GM18868 (cell line): ENCODE measurements around the gene GINS1.
"Not testable (repeated sequence)": the region's sequence is repeated elsewhere in the genome, so short reads cannot be mapped to it uniquely, and the experiment has no call there.

Source experiments
- ATAC-seq: cut with Tn5 transposase; IDR thresholded peaks from one replicate; pipeline ENCODE4 v1.9.1; 2021; ENCODE audit warnings: mild to moderate bottlenecking, moderate library complexity; ENCODE audit not compliant: unreplicated experiment

The GINS1 gene

GRCh38 chr20:25389858-25390537, 17.5 kb upstream of the GINS1 start:
- ATAC-seq, result peak; percentile 23

DNA sequence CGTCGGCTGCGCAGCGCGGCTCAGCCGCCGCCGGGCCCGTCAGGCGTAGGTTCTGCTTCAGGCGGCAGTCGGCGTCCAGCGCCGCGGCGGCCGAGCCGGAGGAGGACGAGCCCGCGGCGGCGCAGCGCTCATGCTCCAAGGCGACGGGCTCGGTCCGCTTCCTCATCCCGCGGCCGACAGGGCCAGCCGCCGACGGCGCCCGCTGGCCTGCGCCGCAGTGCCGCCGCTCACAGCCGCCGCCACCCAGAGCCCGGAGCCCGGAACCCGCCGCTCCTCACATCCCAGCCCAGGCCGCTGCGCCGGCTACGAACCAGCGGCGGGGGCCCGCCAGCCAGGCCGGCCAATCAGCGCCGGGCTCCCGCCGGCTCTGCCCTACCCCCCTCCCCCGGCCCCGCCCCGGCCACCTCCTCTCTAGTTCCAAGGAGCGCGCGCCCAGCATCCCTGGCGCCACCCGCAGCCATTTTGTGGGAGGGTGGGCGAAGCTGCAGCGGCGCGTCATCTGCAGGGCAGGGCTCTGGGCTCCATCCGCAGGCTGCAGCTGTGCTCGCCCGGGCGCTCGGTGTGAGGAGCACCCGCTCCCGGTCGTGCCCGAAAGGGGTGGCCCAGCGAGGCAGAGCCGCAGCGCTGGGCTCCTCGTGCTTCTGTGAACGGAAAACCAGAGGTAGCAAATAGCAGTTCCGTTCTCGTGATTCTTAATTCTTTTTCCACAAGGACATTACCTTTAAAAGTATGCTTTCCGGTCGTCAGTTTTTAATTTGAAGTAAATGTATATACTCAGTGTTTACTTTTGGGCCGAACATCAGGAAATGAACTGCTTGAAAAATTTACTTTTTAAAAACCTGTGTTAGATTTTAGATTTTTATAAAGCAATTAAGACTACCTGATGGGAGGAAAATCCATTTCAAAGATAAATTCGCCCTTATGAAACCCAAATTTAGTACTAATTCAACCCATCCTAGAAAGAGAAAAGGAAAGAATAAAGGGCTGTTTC, 16.6 kb upstream of the GINS1 start, which contains the start of gene ABHD12:
ABHD12 (minus strand) TSS at position 298 of the 991 bp plus-strand sequence; CDS start at position 166, 132 bp downstream.
- peak; percentile 89 for ATAC-seq

- ATAC-seq, result no peak
These were observed 13.2 kb upstream of the GINS1 start for GRCh38 chr20:25394276-25394675.

DNA sequence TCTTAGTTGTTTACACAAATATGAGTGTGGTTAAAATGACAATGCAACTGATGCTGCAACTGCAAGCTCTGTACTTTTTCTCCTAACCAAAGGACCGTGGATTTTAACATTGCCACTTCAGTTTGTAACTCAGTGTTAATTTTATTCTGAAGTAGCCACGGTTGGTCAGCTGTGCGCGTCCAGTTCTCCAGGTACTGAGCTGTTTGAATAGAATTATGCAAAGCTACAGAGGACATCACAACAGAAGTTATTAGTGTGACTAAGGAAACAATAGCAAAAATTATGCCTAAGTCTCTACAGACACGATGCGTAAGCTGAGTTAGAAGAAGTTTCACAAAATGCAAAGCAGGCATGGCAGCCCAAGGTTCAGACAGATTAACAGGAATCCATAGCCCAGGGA, 12.5 kb upstream of the GINS1 start:
- no peak for ATAC-seq

GRCh38 chr20:25397096-25397495, 10.4 kb upstream of the GINS1 start:
- no peak for ATAC-seq

GRCh38 chr20:25397821-25398220, 9.7 kb upstream of the GINS1 start:
- ATAC-seq, result no peak

GRCh38 chr20:25398376-25399036, 9.0 kb upstream of the GINS1 start:
- no peak for ATAC-seq

DNA sequence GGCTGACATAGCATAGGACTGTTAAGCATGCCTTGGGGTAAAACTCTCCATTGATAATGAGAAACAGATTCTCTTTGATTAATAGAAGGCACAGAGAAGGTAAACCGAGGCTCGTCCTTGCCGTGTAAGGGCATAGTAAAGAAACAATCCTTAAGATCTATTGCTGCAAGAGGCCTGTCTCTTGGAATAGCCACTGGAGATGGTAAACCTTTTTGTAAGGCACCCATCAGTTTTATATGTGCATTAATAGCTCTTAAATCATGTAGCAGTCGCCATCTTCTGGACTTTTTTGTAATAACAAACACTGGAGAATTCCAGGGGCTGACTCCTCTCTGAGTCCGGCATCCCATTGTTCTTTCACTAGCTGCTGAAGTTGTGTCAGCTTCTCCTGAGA, 8.4 kb upstream of the GINS1 start:
- ATAC-seq, result peak; percentile 78

DNA sequence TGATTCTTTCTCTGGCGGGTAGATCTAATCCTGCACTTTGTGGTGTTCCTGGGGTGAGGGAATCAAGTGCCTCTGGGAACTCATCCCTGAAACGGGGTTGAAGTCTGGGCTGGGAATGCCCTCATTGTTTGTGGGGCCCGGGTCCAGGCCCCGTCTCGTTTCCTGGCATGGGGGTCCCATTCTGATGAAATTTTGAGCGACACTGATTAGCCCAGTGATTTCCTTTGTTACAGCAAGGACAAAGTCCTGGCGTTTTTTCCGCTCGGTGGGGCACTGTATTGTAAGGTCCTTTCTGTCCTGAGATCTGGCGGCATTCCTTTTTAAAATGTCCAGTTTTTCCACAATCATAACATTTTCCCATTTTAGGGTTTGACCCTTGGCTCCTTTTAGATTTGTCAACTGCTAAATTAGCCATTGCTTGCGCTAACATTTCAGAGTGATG, 7.2 kb upstream of the GINS1 start:
- ATAC-seq, result not testable (repeated sequence)

DNA sequence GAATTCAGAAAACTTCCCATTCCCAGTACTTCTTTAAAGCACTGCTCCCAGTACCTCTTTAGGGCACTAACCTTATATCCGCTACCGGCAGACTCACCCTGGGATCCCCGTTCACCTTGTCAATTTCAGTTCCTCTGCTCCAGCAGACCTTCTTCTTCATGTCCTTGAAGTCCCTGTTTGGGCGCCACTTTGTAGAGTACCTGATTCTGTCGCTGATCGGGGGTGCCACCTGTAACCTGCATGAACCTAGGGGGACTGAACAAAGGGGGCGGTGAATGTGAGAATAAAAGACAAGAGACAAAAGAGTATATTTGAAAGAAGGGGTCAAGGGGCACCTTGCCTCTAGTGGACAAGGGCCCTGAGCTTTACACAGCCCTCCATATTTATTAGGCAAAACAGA, 4.9 kb upstream of the GINS1 start:
- ATAC-seq, result no peak

DNA sequence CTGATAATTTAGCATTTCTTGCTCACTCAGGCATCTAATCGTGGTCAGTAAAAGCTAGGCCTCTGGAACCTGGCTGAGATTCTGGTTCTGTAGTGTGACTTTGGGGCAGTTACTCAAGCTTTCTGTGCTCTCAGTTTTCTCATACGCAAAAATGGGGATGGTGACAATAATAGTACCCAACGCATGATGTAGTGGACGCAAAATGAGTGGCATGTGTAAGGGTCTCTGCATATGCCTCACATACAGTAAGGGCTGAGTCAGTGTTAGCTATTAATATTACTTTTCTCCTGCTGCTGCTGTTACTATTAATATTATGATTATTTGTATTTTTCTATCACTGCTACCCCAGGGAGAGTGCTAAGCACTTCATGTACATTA, 686 bp downstream of the GINS1 start:
- no peak for ATAC-seq

GRCh38 chr20:25408890-25409289, 1.4 kb downstream of the GINS1 start:
- no peak for ATAC-seq

- no peak for ATAC-seq
These were observed 11.3 kb downstream of the GINS1 start for GRCh38 chr20:25418776-25419175.

DNA sequence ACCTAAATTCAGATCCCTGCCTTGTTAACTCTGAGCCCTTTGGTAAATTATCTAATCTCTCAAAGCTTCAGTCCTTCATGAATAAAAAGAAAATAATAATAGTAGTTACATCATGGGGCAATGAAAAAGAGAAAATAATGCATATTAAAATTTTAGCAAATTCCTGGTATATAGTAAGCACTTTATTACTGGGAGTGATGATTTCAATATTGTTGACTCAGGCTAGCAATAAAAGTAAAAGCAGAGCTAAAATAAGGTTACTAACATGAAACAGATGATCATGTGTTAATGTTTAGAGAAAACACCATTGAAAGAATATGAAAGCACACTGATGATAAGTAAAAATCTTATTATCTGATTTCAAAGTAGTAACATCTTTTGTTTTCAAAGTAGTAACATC, 13.6 kb downstream of the GINS1 start:
- ATAC-seq, result no peak

DNA sequence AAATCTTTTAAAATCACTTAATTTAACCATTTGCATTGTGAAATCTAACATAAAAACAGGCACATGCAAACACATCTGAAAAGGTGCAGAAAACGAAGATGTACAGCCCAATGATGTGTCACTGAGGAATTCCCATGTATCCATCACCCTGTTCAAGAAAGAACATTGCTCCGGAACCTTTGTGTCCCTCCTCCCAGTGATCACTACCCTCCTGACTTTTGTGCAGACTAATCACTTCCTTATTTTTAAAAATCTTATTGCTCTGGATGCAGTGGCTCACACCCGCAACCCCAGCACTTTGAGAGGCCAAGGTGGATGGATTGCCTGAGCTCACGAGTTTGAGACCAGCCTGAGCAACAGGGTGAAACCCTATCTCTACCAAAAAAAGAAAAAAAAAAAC, 14.6 kb downstream of the GINS1 start:
- ATAC-seq, result no peak

DNA sequence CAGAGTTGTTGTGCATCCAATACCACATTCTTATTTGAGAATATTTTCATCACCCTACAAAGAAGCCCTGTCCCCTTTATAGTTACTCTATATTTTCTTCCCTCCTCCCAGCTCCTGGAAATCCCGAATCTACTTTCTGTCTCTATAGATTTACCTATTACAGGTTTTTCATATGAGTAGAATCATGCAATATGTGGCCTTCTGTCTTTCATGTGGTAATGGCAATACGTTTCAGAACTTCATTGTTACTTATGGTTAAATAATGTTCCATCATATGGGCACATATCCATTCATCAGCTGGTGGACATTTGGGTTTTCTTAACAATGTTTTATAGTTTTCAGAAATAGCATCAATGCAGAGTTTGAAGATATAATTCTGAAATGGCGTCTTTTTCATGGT, 17.1 kb downstream of the GINS1 start:
- no peak for ATAC-seq

- no peak for ATAC-seq
These were observed 29.7 kb downstream of the GINS1 start for GRCh38 chr20:25437153-25437581.

- ATAC-seq, result peak; percentile 74
These were observed 31.9 kb downstream of the GINS1 start for GRCh38 chr20:25439328-25439727.

GRCh38 chr20:25444556-25444955, 37.1 kb downstream of the GINS1 start:
- no peak for ATAC-seq

DNA sequence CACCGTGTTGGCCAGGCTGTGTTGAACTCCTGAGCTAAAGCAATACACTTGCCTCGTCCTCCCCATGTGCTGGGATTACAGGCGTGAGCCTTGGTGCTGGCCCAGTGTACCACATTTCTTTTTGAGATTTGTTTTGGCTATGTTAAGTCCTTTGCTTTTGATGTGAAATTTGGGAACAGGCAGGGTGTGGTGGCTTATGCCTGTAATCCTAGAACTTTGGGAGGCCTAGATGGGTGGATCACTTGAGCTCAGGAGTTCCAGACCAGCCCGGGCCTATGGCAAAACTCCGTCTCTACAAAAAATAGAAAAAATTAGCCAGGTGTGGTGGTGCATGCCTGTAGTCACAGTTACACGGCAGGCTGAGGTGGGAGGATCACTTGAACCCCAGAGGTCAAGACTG, 40.2 kb downstream of the GINS1 start:
- ATAC-seq, result no peak

DNA sequence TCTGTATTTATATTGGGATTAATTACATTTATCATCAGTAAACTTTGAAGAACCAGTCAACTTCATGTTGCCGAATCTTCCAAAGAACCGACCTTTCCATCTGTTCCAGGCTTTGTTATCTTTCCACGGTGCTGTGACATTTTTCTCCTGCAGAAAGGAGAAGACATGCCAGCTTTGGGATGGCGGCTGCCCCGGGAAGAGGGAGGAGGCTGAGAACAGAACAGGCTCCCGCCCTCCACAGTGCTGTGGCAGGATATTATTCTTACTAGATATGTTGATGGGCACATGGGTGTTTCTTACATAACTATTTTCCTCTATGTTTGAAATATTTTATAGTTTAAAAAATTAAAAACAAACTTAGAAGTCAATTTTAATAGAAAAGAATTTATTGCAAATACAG, 44.9 kb downstream of the GINS1 start:
- ATAC-seq, result no peak
